Measurements from ENCODE around the gene METTL6. TPM values are rescaled to one million over a fixed set of nuclear protein-coding genes. Genes with fewer than 3 reads are reported as not detected.

The METTL6 gene
- total RNA-seq, 1 experiment from 2014 or later = 18.9 TPM

DNA sequence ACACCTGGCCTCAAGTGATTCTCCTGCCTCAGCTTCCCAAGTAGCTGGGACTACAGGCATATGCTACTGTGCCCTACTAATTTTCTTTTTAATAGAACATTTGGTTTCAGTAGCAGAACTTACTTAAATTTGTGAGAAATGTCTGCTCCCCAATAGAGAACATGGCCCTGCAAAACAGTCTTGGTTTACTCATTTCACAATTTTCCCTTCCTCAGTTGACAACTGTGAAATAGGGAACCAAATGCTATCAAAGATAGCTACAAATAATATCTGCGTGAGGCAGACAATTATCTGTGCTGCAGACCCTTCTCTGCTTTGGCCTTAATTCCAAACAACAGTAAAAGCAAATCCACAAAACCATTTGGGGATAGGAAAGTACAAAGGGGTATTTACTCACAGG lies 22.6 kb downstream of the METTL6 start:
- TF ChIP-seq, protein P1, sequence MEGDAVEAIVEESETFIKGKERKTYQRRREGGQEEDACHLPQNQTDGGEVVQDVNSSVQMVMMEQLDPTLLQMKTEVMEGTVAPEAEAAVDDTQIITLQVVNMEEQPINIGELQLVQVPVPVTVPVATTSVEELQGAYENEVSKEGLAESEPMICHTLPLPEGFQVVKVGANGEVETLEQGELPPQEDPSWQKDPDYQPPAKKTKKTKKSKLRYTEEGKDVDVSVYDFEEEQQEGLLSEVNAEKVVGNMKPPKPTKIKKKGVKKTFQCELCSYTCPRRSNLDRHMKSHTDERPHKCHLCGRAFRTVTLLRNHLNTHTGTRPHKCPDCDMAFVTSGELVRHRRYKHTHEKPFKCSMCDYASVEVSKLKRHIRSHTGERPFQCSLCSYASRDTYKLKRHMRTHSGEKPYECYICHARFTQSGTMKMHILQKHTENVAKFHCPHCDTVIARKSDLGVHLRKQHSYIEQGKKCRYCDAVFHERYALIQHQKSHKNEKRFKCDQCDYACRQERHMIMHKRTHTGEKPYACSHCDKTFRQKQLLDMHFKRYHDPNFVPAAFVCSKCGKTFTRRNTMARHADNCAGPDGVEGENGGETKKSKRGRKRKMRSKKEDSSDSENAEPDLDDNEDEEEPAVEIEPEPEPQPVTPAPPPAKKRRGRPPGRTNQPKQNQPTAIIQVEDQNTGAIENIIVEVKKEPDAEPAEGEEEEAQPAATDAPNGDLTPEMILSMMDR (IDR thresholded peaks at IDR 0.05; ENCODE audit: insufficient read depth in 1 of 2, low read depth in 1 of 2, low read length in 1 of 2, severe bottlenecking in 1 of 2, unreplicated experiment in 1 of 2) = no peak
- intact Hi-C loops (cut with micrococcal nuclease; ENCODE audit: unreplicated experiment) = loop anchor here (1.0 to 10.0 kb wide), 4 partner anchors 136 to 300 kb away; no protein-coding TSS in a partner anchor
- H3K36me3 Mint-ChIP-seq (ENCODE audit: insufficient read depth, unreplicated experiment) = no peaks in the 10 kb centered on the region
- DNase-seq = no peak
- H3K9me3 Mint-ChIP-seq (ENCODE audit: unreplicated experiment) = no peaks in the 10 kb centered on the region
- no peak overlapping the region for H3K4me3 ChIP-seq (ENCODE audit: low read depth, low read length)
- no peaks in the 10 kb centered on the region for H3K4me1 ChIP-seq
- no peaks in the 10 kb centered on the region for H3K27me3 ChIP-seq (replicated peaks; ENCODE audit: control insufficient read depth, insufficient read depth, low read length)
- no peaks in the 10 kb centered on the region for H3K36me3 ChIP-seq (ENCODE audit: control insufficient read depth, insufficient read depth, low read length)
- CTCF ChIA-PET = interaction anchor here (0.6 to 1.3 kb wide), 6 partner anchors 73 to 296 kb away, joined by 3 to 24 read pairs (median 4); partner anchors contain the start of genes CAPN7 and SH3BP5
- no peaks in the 10 kb centered on the region for H3K4me1 Mint-ChIP-seq (ENCODE audit: low read depth, unreplicated experiment)
- POLR2A ChIA-PET = no interaction called here
- no peak overlapping the region for H3K4me3 Mint-ChIP-seq (ENCODE audit: unreplicated experiment)
- no TSS peak for BruUV-seq (replicated peaks)
- no peaks in the 10 kb centered on the region for H3K27me3 Mint-ChIP-seq (ENCODE audit: insufficient read depth, unreplicated experiment)
- no peak overlapping the region for H3K27ac Mint-ChIP-seq (ENCODE audit: unreplicated experiment)
- H3K9me3 ChIP-seq = no peaks in the 10 kb centered on the region

DNA sequence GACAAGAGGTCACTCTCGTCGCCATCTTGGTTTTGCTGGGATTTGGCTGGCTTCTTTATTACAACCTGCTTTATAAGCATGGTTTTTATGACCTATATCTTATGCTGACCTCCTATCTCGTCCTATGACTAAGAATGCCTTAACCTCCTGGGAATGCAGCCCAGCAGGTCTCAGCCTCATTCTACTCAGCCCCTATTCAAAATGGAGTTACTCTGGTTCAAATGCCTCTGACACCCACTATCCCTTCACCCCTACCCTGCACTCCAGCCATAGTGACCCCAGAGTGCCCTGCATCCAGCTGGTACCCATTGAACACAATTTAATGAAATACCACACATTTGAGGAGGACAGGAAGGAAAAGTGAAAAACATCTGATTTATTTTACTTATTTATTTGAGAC lies 23.4 kb downstream of the METTL6 start:
- no peaks in the 10 kb centered on the region for H3K9me3 ChIP-seq
- no peaks in the 10 kb centered on the region for H3K9me3 Mint-ChIP-seq (ENCODE audit: unreplicated experiment)
- TF ChIP-seq, protein P1 (IDR thresholded peaks at IDR 0.05; ENCODE audit: insufficient read depth in 1 of 2, low read depth in 1 of 2, low read length in 1 of 2, severe bottlenecking in 1 of 2, unreplicated experiment in 1 of 2) = no peak
- H3K27ac Mint-ChIP-seq (ENCODE audit: unreplicated experiment) = no peak overlapping the region
- H3K36me3 ChIP-seq (ENCODE audit: control insufficient read depth, insufficient read depth, low read length) = no peaks in the 10 kb centered on the region
- CTCF ChIA-PET = no interaction called here
- H3K27me3 ChIP-seq (replicated peaks; ENCODE audit: control insufficient read depth, insufficient read depth, low read length) = no peaks in the 10 kb centered on the region
- no peaks in the 10 kb centered on the region for H3K27me3 Mint-ChIP-seq (ENCODE audit: insufficient read depth, unreplicated experiment)
- H3K4me3 ChIP-seq (ENCODE audit: low read depth, low read length) = no peak overlapping the region
- DNase-seq = no peak
- POLR2A ChIA-PET = no interaction called here
- H3K4me1 Mint-ChIP-seq (ENCODE audit: low read depth, unreplicated experiment) = no peaks in the 10 kb centered on the region
- no TSS peak for BruUV-seq (replicated peaks)
- intact Hi-C loops (cut with micrococcal nuclease; ENCODE audit: unreplicated experiment) = loop anchor here (10.0 kb wide), 1 partner anchor 299 kb away; no protein-coding TSS in a partner anchor
- no peak overlapping the region for H3K4me3 Mint-ChIP-seq (ENCODE audit: unreplicated experiment)
- no peaks in the 10 kb centered on the region for H3K36me3 Mint-ChIP-seq (ENCODE audit: insufficient read depth, unreplicated experiment)
- no peaks in the 10 kb centered on the region for H3K4me1 ChIP-seq

DNA sequence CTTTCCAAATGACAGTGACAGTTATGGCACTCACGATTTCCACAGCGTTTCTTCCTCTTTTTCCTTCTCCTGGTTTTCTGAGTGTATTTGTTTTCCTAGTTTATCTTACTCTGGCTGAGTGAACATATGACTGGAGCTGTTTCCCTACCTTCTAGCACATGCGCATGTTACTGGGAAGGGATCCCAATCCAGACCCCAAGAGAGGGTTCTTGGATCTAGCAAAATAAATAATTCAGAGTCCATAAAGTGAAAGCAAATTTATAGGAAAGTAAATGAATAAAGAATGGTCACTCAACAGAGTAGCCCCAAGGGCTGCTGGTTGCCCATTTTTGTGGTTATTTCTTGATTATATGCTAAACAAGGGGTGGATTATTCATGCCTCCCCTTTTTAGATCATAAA lies 23.8 kb downstream of the METTL6 start:
- TF ChIP-seq, protein P1 (IDR thresholded peaks at IDR 0.05; ENCODE audit: insufficient read depth in 1 of 2, low read depth in 1 of 2, low read length in 1 of 2, severe bottlenecking in 1 of 2, unreplicated experiment in 1 of 2) = no peak
- no peaks in the 10 kb centered on the region for H3K4me1 ChIP-seq
- Mint-ChIP-seq H3K27ac (ENCODE audit: unreplicated experiment) (no peak overlapping the region), H3K27me3 (ENCODE audit: insufficient read depth, unreplicated experiment) (no peaks in the 10 kb centered on the region), H3K4me1 (ENCODE audit: low read depth, unreplicated experiment) (no peaks in the 10 kb centered on the region), H3K9me3 (ENCODE audit: unreplicated experiment) (no peaks in the 10 kb centered on the region), H3K4me3 (ENCODE audit: unreplicated experiment) (no peak overlapping the region), H3K36me3 (ENCODE audit: insufficient read depth, unreplicated experiment) (no peaks in the 10 kb centered on the region)
- BruUV-seq (replicated peaks) = no TSS peak
- no peaks in the 10 kb centered on the region for H3K27me3 ChIP-seq (replicated peaks; ENCODE audit: control insufficient read depth, insufficient read depth, low read length)
- ChIA-PET POLR2A (no interaction called here), CTCF (no interaction called here)
- no peak overlapping the region for H3K4me3 ChIP-seq (ENCODE audit: low read depth, low read length)
- intact Hi-C loops (cut with micrococcal nuclease; ENCODE audit: unreplicated experiment) = loop anchor here (10.0 kb wide), 1 partner anchor 299 kb away; no protein-coding TSS in a partner anchor
- H3K9me3 ChIP-seq = no peaks in the 10 kb centered on the region
- no peak for DNase-seq
- no peaks in the 10 kb centered on the region for H3K36me3 ChIP-seq (ENCODE audit: control insufficient read depth, insufficient read depth, low read length)
